ENCODE data around the gene PDE10A. TPM values are rescaled to one million over a fixed set of nuclear protein-coding genes. Genes with fewer than 3 reads are reported as not detected.

PDE10A gene
- total and polyA plus RNA-seq, 2 of the 8 experiments (the other 6 are each of a cell fraction or from before 2014, with no cell fraction given), result 1.1 to 2.4 TPM

GRCh38 chr6:165298402-165298801 is 364.6 kb downstream of the PDE10A start (continued):
- TF ChIP-seq CTCF (IDR thresholded peaks at IDR 0.05; ENCODE audit: control extremely low read depth in 1 of 3, insufficient read depth in 1 of 3, low read depth in 1 of 3, low read length in 3 of 3) (no peak), CHD7 (IDR thresholded peaks at IDR 0.05; ENCODE audit: insufficient replicate concordance, low read length) (no peak), SIN3A (conservative IDR thresholded peaks at IDR 0.05 in 1 of 2, IDR thresholded peaks at IDR 0.05 in 1 of 2; ENCODE audit: low read depth in 1 of 2, low read length in 2 of 2) (no peak), SRF (IDR thresholded peaks at IDR 0.05; ENCODE audit: low read depth, low read length) (no peak), POLR2AphosphoS5 (IDR thresholded peaks at IDR 0.05; ENCODE audit: low read depth, low read length) (no peak)
